Measurements from ENCODE around the gene ZNF689.
A peak's percentile ranks its signal among the peaks of the same experiment; 100 is the strongest.
"Not testable (repeated sequence)": the region's sequence is repeated elsewhere in the genome, so short reads cannot be mapped to it uniquely, and the experiment has no call there.

ZNF689 gene

GRCh38 chr16:30633526-30633925, 23.3 kb upstream of the ZNF689 start:
- no peak for DNase-seq

GRCh38 chr16:30632454-30632853, 22.3 kb upstream of the ZNF689 start:
- DNase-seq: not testable (repeated sequence)

GRCh38 chr16:30628628-30629540, 18.7 kb upstream of the ZNF689 start:
- DNase-seq: peak; percentile 23

GRCh38 chr16:30626236-30626635, 16.0 kb upstream of the ZNF689 start:
- DNase-seq: no peak

- DNase-seq: no peak
Observed at GRCh38 chr16:30623536-30624283, 13.5 kb upstream of the ZNF689 start.

- no peak for DNase-seq
Observed at GRCh38 chr16:30622455-30623032, 12.4 kb upstream of the ZNF689 start.

- no peak for DNase-seq
Observed at GRCh38 chr16:30621765-30622164, 11.6 kb upstream of the ZNF689 start.

GRCh38 chr16:30620169-30620568, 10.0 kb upstream of the ZNF689 start:
- no peak for DNase-seq

GRCh38 chr16:30619638-30620037, 9.4 kb upstream of the ZNF689 start:
- DNase-seq: no peak

- DNase-seq: no peak
Observed at GRCh38 chr16:30619202-30619601, 9.0 kb upstream of the ZNF689 start.

GRCh38 chr16:30615358-30616091, 5.3 kb upstream of the ZNF689 start:
- no peak for DNase-seq

- DNase-seq: no peak
Observed at GRCh38 chr16:30609002-30609925, 925 bp downstream of the ZNF689 start.

GRCh38 chr16:30606004-30606403, 4.2 kb downstream of the ZNF689 start:
- no peak for DNase-seq

- DNase-seq: no peak
Observed at GRCh38 chr16:30605158-30605557, 5.0 kb downstream of the ZNF689 start.

GRCh38 chr16:30604316-30604947, 5.8 kb downstream of the ZNF689 start:
- no peak for DNase-seq

- DNase-seq: no peak
Observed at GRCh38 chr16:30603945-30604315, 6.3 kb downstream of the ZNF689 start.

GRCh38 chr16:30602616-30603277, 7.4 kb downstream of the ZNF689 start:
- no peak for DNase-seq

- no peak for DNase-seq
Observed at GRCh38 chr16:30601966-30602365, 8.2 kb downstream of the ZNF689 start.

- DNase-seq: no peak
Observed at GRCh38 chr16:30600929-30601328, 9.3 kb downstream of the ZNF689 start.

- DNase-seq: no peak
Observed at GRCh38 chr16:30600215-30600614, 10.0 kb downstream of the ZNF689 start.

GRCh38 chr16:30592871-30593270, 17.3 kb downstream of the ZNF689 start:
- no peak for DNase-seq
